ENCODE results near the gene PINLYP.

The PINLYP gene

DNA sequence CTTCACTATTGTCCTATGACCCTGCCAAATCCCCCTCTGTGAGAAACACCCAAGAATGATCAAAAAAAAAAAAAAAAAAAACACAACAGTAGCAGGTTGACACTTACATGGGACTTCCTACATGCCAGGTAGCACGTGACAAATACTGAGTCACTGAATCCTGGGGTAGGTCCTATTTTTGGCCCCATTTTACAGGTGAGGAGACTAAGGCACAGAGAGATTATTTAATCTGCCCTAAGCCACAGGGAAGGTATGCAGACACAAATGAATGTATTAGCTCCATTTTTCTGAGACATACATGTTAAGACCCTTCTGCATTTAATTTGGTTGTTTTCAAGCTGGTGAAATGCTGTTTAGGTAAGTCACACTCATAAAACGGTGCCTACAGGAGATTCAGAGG, 26.9 kb upstream of the PINLYP start:
- DNase-seq (ENCODE audit: low spot score) = no peak

DNA sequence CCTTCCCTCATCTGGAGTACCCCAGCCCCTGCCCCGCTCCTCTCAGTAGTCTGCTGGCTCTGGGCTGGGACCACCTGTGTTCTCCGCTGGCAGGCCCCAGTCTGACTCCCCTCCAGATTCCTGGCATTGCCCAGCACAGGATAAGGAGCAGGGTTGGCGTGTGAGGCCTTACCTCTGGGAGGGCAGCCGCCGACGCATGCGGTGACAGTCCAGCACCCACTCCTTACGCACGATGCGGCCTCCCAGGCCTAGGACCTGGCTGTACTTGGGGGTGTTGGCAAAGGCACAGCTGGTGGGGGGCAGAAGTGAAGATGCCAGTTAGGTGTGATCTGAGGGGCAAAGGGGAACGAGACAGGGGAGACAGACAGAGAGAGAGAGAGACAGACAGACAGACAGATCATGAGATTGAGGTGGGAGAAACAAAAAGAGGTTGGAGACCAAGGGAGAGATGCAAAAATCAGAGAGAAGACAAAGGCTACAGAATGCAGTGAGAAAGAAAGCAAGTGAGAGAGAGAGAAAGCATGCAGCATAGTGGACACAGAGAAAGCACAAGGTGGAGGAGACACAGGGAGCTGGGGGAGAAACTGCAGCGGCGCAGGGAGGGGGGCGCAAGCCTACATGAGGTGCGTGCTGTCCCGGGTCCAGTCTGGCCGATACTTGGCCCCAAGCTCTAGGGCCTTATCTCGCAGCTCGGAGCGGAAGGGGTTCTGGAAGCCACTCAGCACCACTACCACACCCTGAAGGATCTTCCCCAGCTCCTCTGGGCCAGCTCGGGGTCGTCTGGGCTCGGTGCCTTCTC, 24.0 kb upstream of the PINLYP start:
- DNase-seq (ENCODE audit: low spot score) = no peak

DNA sequence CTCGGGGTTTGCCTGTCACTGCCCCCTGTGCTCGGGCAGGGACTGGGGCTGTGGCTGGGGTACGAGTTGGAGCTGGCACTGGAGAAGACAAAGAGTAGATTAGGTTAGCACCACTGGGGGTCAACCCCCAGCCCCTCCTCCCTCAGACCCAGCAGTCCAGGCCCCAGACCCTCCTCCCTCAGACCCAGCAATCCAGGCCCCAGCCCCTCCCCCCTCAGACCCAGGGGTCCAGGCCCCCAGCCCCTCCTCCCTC, 23.5 kb upstream of the PINLYP start:
- DNase-seq (ENCODE audit: low spot score) = no peak

DNA sequence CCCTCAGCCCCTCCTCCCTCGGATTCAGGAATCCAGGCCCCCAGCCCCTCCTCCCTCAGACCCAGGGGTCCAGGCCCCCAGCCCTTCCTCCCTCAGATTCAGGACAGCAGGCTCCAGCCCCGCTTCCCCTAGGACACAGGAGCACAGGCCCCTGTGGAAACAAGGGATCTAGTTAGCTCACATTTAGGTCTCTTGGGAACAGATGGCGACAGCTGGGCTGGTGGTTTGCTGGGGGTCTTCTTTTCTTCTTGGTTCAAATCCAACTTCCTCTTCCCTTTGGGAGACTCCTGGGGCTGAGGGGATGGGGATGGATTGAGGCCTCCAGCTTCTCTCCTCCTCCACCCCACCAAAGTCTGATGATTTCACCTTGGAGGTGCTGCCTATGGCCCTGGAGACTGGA, 23.0 kb upstream of the PINLYP start:
- no peak for DNase-seq (ENCODE audit: low spot score)

DNA sequence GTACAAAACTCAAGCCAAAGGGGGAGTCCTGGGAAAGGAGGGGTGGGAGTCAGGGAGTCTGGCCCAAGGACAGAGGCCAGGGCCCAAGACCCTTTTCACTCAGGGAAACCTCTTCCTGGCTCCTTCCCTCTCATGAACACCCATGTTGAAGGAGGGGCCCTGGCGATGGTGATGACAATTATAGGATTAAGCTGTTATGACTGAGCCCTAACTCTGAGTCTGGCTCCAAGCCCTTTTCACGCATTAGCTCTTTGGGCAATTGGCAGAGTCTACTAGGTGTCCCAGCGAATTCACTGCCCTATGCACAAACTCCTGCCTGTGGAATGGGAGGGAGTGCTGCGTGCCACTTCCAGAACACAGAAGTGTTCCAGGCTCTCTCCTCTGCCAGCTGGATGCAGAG, 21.9 kb upstream of the PINLYP start:
- no peak for DNase-seq (ENCODE audit: low spot score)

DNA sequence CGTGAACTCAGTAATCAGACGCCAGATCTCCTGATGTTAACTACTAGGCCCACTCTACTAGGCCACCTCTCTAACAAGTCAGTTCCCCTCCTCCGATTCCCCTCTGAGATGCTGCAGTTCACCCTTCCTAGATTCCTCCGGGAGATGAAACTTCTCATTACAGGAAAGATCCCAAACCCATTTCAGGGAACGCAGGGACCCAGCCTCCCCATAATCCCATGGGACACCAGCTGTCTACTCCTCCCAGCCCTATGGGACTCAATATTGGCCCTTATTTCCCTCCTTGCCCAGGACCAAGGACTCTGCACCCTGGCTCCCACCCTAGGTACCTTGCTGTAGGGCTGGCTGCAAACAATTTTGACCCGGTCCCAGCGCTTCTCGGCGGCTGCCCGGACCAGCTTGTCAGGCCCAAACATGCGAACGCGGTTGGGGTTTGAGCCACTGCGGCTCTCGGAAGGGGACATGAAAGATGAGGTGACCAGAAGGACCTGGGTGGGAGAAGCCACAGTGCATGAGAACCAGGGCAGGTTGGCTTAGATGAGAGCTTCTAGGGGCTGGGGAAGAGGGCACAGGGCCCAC, 21.2 kb upstream of the PINLYP start:
- no peak for DNase-seq (ENCODE audit: low spot score)

DNA sequence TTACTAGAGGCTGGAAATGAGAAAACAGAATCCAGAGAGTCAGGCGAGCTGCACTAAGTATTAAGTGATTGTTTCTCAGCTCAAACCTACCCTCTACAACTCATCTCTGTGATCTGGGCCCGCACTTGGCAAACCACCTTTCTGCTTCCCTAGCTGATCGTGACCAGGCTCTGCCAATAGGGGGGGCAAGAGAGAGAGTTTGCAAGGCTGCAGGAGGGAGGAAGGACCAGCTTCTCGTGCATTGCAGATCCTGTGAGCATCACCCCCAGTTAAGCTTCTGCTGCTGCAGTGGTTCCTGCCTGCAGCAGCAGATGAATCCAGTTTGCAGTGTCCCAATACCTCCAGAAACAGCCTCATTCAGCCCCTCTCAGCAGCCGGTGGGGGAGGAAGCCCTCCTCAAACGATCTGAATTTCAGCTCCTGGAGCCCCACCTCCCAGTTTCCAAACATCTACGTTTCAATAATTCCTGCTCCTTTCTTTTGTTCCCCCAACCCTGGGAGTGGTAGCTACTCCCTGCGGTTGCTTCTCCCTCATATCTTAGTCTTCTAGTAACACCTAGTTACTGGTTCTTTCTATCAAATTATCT, 20.3 kb upstream of the PINLYP start:
- no peak for DNase-seq (ENCODE audit: low spot score)

DNA sequence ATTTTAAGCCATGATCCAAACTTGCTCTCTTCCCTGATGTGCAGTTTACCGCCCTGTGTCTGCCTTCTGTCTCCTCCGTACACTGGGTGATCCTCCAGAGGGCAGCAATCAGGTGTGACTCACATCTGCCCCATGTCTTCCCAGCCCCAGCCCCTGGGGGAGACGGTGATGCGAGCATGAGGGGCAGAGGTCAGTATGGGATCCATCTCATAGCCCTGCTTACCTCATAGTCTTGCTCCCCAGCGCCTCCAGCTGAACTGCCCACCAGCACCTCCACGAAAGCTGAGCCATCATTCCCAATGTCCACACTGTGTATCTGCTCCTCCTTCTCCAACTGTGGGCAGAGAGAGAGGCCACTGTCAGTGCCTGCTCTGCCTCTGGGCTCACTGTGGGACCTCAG, 14.9 kb upstream of the PINLYP start:
- no peak for DNase-seq (ENCODE audit: low spot score)

DNA sequence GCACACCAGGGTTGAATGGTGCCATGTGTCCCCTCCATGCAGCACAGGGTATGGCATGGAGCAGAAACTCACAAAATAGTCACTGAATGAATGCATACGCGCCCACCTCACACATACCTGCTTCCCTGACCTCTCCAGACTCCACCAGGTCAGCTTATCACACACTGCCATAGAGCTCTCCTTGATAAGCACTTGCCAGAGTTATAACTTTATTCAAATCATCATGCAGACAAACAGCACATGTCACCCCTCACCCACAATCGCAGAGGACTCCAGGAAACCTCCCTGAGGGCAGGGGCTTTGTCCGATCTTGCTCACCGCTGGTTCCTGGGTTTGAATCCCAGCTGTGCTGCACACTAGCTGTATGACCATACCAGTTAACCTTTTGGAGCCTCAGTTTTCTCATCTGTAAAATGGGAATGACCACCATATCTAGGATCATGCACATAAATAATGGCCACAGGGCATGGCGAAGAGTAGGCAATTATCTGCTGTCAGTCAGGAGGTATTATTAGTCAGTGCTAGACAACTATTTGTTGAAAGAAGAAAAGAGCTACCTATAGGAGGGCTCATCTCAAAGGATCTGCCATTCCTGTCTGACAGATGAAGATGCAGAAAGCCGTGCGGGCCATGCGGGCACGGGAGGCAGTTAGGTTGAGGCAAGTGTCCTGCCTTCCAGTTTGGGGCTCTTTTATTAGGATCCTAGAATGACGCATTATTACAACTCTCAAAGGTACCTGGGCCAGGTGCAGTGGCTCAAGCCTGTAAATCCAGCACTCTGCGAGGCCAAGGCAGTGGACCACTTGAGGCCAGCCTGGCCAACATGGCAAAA, 14.2 kb upstream of the PINLYP start:
- DNase-seq (ENCODE audit: low spot score) = no peak

DNA sequence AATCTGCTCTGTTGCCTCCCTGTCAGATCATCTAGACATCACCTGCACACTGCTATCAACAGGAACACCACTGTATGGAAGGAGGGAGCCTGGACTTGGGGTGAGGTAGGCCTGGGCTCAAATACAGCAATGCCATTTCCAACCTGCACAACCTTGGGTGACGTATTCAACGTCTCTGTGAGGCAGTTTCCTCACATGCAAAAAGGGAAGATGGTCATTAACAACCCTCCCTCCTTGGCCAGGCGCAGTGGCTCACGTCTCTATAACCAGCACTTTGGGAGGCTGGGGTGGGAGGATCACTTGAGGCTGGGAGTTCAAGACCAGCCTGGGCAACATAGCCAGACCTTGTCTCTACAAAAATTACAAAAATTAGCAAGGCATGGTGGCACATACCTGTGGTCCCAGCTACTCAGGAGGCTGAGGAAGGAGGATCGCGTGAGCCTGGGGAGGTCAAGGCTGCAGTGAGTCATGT, 13.3 kb upstream of the PINLYP start:
- DNase-seq (ENCODE audit: low spot score) = no peak

DNA sequence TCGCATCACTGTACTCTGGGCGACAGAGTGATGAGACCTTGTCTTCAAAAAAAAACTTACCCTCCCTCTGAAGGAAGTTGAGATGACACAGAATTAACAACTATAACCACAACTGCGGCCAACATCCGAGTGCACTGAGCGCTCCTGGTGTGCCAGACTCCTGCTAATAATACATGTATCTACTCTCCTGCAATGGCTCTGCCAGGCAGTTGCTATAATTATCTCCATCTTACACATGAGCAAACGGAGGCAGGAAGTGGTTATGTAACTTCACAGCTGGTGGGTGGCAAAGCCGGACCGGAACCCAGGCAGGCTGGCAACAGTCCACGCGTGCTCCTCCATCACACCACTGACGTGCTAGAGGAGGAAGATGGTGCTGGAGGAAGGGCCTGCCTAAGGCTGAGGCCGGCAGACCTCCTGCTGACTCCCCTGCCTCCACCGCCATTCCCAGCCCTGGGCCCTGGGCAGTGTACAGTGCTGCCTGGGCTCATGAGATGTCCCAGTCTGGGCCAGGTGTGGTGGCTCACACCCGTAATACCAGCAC, 12.8 kb upstream of the PINLYP start:
- DNase-seq (ENCODE audit: low spot score) = no peak

DNA sequence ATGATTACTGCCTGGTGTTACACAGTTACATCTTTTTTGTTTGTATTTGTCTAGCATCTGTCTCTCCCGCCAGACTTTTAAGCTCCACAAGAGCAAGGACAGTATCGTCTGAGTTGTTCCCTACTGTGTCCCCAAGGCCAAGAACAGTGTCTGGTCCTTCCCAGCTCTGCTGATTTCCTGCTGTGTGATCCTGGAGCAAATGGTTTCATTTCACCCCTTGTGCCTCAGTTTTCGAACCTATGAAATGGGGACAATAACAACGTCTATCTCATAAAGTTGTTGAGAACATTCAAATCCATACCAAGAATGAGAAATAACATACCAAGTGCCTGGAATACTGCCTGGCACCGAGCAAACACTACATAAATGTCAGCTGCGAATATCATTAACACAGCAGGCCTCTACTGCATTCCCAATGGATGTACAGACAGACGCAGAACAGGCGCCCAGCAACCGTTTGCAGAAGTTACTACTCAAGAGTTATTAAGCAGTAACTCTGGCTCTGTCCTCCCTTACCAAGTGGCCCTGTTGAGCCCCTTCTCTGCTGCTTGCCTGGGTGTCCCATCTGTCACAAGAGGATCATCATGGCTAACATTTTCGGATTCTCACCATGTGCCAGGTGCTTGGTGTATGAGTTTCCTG, 11.7 kb upstream of the PINLYP start:
- no peak for DNase-seq (ENCODE audit: low spot score)

DNA sequence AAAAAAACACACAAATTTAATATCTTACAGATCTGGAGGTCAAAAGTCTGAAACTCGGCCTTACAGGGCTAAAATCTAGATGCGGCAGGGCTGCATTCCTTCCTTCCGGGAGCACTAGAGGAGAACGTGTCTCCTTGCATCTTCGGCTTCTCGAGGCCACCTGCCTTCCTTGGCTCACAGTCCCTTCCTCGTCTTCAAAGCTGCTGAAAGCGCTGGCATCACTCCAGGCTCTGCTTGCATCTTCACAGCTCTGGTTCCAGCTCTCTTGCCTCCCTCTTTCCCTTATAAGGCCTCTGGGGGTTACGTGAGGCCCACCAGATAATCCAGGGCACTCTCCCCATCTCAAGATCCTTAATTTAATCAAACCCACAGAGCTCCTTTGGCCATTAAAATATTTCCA, 10.8 kb upstream of the PINLYP start:
- DNase-seq (ENCODE audit: low spot score) = no peak

DNA sequence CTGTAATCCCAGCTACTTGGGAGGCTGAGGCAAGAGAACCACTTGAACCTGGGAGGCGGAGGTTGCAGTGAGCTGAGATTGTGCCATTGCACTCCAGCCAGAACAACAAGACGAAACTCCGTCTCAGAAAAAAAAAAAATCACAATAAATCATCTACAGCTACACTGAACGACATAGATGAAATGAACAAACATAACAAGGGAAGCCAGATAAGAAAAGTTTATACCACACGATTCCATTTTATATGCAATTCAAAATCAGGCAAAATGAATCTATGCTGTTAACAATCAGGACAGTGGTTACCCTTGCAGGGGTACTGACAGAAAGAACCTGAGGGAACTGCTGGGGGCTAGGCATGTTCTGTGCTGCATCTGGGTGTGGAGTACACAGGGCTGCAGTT, 5.9 kb upstream of the PINLYP start:
- DNase-seq (ENCODE audit: low spot score) = no peak

DNA sequence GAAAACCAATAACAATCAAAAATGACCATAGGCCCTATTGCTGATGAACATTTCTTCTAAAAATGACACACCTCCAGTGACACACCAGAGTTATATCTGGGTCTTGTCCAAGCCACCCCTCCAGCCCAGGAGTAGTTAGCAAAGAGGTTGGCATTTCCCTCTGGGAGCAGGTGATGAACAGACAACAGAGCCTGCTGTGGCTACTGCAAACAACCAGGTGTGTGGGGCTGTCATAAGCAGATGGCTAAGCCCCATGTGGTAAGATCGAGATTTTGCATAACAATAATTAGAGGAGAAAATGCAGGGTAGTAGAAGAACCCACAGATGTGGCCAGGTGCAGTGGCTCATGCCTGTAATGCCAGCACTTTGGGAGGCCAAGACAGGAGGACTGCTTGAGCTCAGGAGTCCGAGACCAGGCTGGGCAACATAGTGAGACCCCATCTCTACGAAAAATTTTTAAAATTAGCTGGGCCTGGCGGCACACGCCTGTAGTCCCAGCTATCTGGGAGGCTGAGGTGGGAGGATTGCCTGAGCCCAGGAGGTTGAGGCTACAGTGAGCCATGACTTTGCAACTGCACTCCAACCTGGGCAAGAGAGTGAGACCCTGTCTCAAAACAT, 5.3 kb upstream of the PINLYP start:
- DNase-seq (ENCODE audit: low spot score) = no peak

DNA sequence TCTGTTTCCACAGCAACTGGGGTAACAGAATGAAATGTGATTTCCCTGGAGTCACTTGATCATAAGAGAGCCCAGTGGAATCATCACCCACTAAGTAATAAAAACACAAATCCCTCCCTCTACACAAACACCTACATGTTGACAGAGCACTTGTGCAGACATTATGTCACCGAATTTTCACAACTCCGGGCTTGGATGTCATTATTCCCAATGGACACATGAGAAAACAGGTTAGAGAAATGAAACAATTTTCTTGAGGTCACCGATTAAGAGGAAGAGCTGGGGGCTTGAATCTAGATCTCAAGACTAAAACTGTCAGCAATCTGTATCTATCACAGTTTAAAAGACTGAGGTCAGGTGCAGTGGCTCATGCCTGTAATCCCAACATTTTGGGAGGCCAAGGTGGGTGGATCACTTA, 3.4 kb upstream of the PINLYP start:
- DNase-seq (ENCODE audit: low spot score) = no peak

DNA sequence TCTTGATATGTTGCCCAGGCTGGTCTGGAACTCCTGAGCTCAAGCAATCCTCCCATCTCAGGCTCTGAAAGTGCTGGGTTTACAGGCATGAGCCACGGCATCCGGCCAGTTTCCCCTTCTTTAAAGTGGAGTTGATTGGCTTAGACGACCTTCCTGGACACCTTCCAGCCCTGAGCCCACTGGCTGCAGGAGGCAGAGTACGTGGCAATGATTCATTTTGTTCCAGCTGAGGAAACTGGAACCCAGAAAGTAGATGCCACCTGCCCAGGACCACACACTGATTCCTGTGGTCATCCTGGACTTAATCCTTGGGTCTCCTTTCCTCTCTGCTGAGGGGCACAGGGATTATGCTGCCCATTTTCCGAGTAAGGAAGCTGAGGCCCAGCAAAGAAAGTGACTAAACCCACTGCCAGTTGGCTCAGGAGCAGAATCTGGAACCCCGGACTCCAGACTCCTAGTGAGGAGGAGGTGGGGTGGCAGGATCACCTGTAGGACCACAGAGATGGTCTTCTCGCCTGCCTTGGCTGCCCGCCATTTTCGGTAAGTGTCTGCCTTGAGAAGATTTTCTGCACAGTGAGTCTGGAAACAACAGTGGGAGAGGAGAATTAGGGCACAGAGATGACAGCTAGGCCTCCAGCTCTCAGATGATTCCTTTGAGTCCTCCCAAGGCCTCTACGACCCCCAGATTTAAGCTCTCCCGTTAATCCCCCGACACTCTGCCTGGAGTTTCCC, 1.0 kb upstream of the PINLYP start:
- no peak for DNase-seq (ENCODE audit: low spot score)

DNA sequence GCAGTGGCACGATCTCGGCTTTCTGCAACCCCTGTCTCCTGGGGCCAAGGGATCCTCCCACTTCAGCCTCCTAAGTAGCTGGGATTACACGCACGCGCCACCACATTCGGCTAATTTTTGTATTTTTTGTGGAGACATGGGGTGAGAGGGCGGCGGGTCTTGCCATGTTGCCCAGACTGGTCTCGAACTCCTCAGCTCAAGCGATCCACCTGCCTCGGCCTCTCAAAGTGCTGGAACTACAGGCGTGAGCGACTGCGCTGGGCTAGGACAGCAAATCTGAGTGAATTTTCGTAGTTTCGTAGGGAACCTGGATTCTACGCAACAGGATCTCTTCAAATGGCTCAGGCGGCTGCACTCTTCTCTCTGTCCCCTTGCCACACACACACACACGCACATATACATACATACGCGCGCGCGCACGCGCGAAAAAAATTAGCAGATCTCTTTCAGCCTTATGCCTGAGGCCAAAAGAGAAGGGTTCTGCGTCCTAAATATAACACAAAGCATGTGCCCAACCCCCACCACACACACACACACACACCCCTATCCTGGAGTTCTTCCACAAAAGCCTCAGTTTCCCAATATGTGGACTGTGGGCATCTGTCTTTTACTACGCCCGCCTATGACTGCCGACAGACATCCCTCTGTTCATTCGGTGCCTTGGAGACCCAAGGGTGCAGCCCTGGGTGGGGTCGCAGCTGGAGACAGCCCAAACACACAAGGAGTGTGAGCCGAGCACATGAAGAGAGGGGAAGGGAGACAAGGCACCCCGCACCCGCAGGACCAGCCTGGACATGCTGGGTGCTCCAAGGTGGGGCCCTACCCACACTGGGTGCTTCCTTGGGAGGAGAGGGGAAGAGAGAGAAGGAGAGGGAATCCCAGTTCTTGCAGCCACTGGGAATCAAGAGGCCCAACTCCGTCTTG, 616 bp downstream of the PINLYP start:
- no peak for DNase-seq (ENCODE audit: low spot score)

DNA sequence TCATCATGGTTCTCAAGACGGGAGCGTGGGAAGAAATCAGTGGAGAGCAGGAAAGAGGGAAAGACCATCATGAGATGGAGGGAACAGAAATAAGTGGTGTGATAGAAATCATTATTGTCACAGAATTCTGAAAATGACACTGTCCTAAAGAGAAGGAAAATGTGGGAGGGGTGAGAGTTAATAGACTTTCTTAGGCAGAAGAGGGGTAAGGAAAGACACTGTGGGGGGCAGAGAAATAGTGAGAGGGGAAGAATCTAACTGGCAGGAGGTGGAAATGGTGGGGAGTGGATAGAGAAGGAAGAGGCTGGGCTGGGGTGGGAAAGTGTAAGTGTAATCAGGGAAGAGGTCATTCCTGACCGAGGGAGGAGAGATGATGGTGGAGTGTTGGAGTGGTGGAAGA, 3.2 kb downstream of the PINLYP start:
- no peak for DNase-seq (ENCODE audit: low spot score)

DNA sequence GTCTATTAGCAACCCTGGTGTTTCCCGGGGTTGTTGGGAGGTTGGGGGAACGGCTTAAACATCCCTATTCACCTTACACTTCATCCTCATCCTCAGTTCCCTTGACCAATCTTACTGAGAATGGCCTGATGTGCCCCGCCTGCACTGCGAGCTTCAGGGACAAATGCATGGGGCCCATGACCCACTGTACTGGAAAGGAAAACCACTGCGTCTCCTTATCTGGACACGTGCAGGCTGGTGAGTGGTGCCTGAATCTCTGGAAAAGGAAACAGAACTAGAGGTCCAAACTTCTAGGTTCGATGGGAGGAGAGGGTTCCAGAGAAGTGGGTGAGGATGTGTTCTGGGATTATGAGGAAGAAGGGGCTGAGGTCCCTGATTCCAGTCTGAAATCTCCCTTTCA, 5.9 kb downstream of the PINLYP start:
- no peak for DNase-seq (ENCODE audit: low spot score)

Data from left forelimb (tissue), 1 donor.